Left renal cortex interstitium (tissue), 4 donors: Measurements from ENCODE around the gene KLF7. TPM values are rescaled to one million over a fixed set of nuclear protein-coding genes. Genes with fewer than 3 reads are reported as not detected.
"Not testable (repeated sequence)": the region's sequence is repeated elsewhere in the genome, so short reads cannot be mapped to it uniquely, and the experiment has no call there.

Source experiments
- DNase-seq, 4 donors: peaks; one replicate each; pipeline ENCODE4 v3.0.0-alpha.2; 2013; ENCODE audit warnings: low read depth in 4 of 4, low spot score in 2 of 4, missing footprints in 1 of 4
- polyA plus RNA-seq, 4 donors: library from polyadenylated mRNA; unstranded; fragments of 120-200 nt; gene quantifications; one replicate each; pipeline ENCODE4 v1.2.1, GENCODE V29; 2013; ENCODE audit not compliant: insufficient read length in 4 of 4

KLF7 gene
- polyA plus RNA-seq, 4 donors, result 20.1 to 26.6 (median 21.8) TPM

GRCh38 chr2:207039225-207039624, 126.5 kb downstream of the KLF7 start:
- no peak for DNase-seq

- no peak for DNase-seq
These were observed 127.4 kb downstream of the KLF7 start for GRCh38 chr2:207038299-207038698.

GRCh38 chr2:207037896-207038295, 127.9 kb downstream of the KLF7 start:
- no peak for DNase-seq

GRCh38 chr2:207037023-207037422, 128.7 kb downstream of the KLF7 start:
- not testable (repeated sequence) for DNase-seq

GRCh38 chr2:207035875-207036274, 129.9 kb downstream of the KLF7 start:
- DNase-seq, result no peak

- DNase-seq, result no peak
These were observed 133.3 kb downstream of the KLF7 start for GRCh38 chr2:207032490-207032889.

Other genes with a start within 250 kb of the KLF7 start
- gene CPO, start 226.4 kb downstream of the KLF7 start, polyA plus RNA-seq, result 1 to 10 TPM in 3 of 4 donors, under 1 TPM in 1; 0.62 to 2.0 (median 1.4) TPM